MM.1S (cell line): ENCODE results near the gene JAGN1.

Source experiments
- DNase-seq: peaks from one replicate; pipeline ENCODE4 v3.0.0-alpha.2; 2015
- H2AFZ ChIP-seq: fragments of 300-600 bp; sonication (generic); 2 replicates; pipeline ENCODE4 v1.6.0; 2016; ENCODE audit warnings: antibody characterized with exemption, low read length
- H3F3A ChIP-seq: fragments of 300-600 bp; sonication (generic); 2 replicates; pipeline ENCODE4 v1.6.1; 2016; ENCODE audit warnings: mild to moderate bottlenecking, antibody characterized with exemption, low read length, moderate library complexity, mixed read lengths; ENCODE audit not compliant: insufficient read depth
- H3K27ac ChIP-seq: fragments of 300-600 bp; sonication (generic); 2 replicates; pipeline ENCODE4 v1.5.1; 2016; ENCODE audit warnings: mild to moderate bottlenecking, low read length
- H3K27me3 ChIP-seq: fragments of 300-600 bp; sonication (generic); replicated peaks from 2 replicates; pipeline ENCODE4 v1.6.0; 2016; ENCODE audit warnings: low read length; ENCODE audit not compliant: insufficient read depth
- H3K36me3 ChIP-seq: fragments of 300-600 bp; sonication (generic); replicated peaks from 2 replicates; pipeline ENCODE4 v1.6.1; 2016; ENCODE audit warnings: mild to moderate bottlenecking, low read length, mixed read lengths; ENCODE audit not compliant: insufficient read depth
- H3K4me1 ChIP-seq: fragments of 300-600 bp; sonication (generic); 2 replicates; pipeline ENCODE4 v1.6.1; 2016; ENCODE audit warnings: low read length, mixed read lengths
- H3K4me2 ChIP-seq: fragments of 300-600 bp; sonication (generic); 2 replicates; pipeline ENCODE4 v1.6.0; 2016; ENCODE audit warnings: low read depth, low read length
- H3K4me3 ChIP-seq: fragments of 300-600 bp; sonication (generic); 2 replicates; pipeline ENCODE4 v1.5.1; 2016; ENCODE audit warnings: low read length, mixed read lengths
- H3K79me2 ChIP-seq: fragments of 300-600 bp; sonication (generic); 2 replicates; pipeline ENCODE4 v1.6.1; 2016; ENCODE audit warnings: mixed run types, low read length, mixed read lengths
- H3K9ac ChIP-seq: fragments of 300-600 bp; sonication (generic); 2 replicates; pipeline ENCODE4 v1.6.1; 2016; ENCODE audit warnings: low read length, mixed read lengths
- H3K9me2 ChIP-seq: fragments of 300-600 bp; sonication (generic); replicated peaks from 2 replicates; pipeline ENCODE4 v1.6.1; 2016; ENCODE audit warnings: mild to moderate bottlenecking, low read length, mixed read lengths; ENCODE audit not compliant: insufficient read depth
- H3K9me3 ChIP-seq: fragments of 300-600 bp; sonication (generic); replicated peaks from 2 replicates; pipeline ENCODE4 v1.6.1; 2016; ENCODE audit warnings: mild to moderate bottlenecking, low read length, mixed read lengths; ENCODE audit not compliant: insufficient read depth
- H4K20me1 ChIP-seq: fragments of 300-600 bp; sonication (generic); 2 replicates; pipeline ENCODE4 v1.6.1; 2016; ENCODE audit warnings: mild to moderate bottlenecking, low read length, moderate library complexity, mixed read lengths; ENCODE audit not compliant: insufficient read depth
- EZH2 ChIP-seq: fragments of 300-600 bp; sonication (generic); optimal IDR thresholded peaks from 2 replicates; pipeline ENCODE3; 2017; ENCODE audit warnings: low read depth, mild to moderate bottlenecking, antibody characterized with exemption, low read length, mixed read lengths
- EZH2phosphoT487 ChIP-seq: fragments of 300-600 bp; sonication (generic); IDR thresholded peaks from 2 replicates; pipeline ENCODE4 v1.6.1; 2018; ENCODE audit warnings: antibody characterized with exemption, low read length
- TF ChIP-seq, protein P1 (sequence below): fragments of 300-600 bp; sonication (generic); IDR thresholded peaks from 2 replicates; pipeline ENCODE4 v1.5.1; 2016; ENCODE audit warnings: antibody characterized with exemption, low read length, mixed read lengths

The JAGN1 gene

DNA sequence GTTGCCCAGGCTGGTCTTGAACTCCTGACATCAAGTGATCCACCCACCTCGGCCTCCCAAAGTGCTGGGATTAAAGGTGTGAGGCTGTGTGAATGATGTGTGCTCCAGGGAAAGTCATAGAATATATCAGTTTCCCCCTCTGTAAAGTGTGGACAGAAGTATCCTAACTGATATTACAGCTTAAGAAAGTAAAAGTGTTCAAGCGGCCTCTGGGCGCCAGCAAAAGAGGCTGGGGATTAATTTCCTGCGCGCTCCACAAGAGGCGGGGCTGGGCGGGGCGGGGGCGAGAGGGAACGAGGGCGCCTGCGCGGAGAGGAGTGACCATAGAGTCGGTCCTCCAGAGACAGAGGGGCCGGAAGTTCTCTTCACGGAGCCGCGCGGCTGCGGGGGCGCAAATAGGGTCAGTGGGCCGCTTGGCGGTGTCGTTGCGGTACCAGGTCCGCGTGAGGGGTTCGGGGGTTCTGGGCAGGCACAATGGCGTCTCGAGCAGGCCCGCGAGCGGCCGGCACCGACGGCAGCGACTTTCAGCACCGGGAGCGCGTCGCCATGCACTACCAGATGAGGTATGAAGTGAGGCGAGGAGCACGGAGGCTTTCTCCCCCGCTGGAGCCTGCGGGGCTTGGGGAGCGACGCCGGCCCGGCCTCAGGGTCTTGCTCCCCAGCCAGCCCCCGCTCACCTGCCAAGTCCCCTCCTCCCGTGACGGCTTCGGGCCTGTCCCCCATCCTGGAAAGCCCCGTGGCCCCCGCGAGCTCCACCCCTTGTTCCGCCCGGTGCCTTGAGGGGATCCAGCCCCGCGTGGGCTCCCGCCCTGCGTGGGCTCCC is at the start of gene JAGN1:
JAGN1 (plus strand) TSS at position 362 of the 823 bp plus-strand sequence; CDS start at position 475, 113 bp downstream.
- peak within 1 kb of the TSS; percentile 86 for H3K4me2 ChIP-seq
- H3K9ac ChIP-seq = peak within 1 kb of the TSS; percentile 97
- peaks cover 5% of the 10 kb centered on the region; the same call in 1 of the 2 replicates for H3K4me1 ChIP-seq
- H3K27me3 ChIP-seq = no peaks in the 10 kb centered on the region; the same call in 1 of the 2 replicates
- H3K9me3 ChIP-seq = no peaks in the 10 kb centered on the region
- no peaks in the 10 kb centered on the region for H4K20me1 ChIP-seq
- 0 out of 2 replicates have a peak, but pooled peaks cover 2% of the 10 kb centered on the region for H3K36me3 ChIP-seq
- H2AFZ ChIP-seq = peak within 1 kb of the TSS; percentile 95
- TF ChIP-seq EZH2phosphoT487 = no peak
- TF ChIP-seq, protein P1, sequence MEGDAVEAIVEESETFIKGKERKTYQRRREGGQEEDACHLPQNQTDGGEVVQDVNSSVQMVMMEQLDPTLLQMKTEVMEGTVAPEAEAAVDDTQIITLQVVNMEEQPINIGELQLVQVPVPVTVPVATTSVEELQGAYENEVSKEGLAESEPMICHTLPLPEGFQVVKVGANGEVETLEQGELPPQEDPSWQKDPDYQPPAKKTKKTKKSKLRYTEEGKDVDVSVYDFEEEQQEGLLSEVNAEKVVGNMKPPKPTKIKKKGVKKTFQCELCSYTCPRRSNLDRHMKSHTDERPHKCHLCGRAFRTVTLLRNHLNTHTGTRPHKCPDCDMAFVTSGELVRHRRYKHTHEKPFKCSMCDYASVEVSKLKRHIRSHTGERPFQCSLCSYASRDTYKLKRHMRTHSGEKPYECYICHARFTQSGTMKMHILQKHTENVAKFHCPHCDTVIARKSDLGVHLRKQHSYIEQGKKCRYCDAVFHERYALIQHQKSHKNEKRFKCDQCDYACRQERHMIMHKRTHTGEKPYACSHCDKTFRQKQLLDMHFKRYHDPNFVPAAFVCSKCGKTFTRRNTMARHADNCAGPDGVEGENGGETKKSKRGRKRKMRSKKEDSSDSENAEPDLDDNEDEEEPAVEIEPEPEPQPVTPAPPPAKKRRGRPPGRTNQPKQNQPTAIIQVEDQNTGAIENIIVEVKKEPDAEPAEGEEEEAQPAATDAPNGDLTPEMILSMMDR = no peak
- no peak for TF ChIP-seq EZH2
- DNase-seq = peak; percentile 89
- peak within 1 kb of the TSS; percentile 56; the same call in 1 of the 2 replicates for H3K27ac ChIP-seq
- no peaks in the 10 kb centered on the region for H3K9me2 ChIP-seq
- peak within 1 kb of the TSS; percentile 97 for H3K4me3 ChIP-seq
- no peaks in the 10 kb centered on the region for H3F3A ChIP-seq
- peaks cover 30% of the 10 kb centered on the region for H3K79me2 ChIP-seq

DNA sequence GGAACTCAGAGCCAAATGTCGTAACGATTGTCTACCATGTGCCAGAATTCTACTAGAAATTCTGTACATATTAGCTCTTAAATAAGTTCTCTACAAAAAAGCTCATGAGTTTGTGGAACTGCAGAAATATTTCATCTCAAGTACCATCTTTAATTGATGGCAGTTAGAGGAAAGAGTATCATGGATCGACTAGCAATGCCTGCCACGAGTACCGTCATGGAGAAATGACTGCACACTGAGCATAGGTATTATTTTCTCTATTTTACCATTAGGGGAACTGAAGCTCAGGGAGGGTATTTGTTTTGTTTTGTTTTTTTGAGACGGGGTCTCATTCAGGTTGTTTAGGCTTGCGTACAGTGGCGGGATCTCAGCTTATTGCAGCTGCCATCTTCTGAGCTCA is 49.4 kb upstream of the JAGN1 start:
- no peak overlapping the region for H3K27ac ChIP-seq
- no peaks in the 10 kb centered on the region for H3K9me3 ChIP-seq
- H4K20me1 ChIP-seq = no peaks in the 10 kb centered on the region
- peaks cover 5% of the 10 kb centered on the region; the same call in 1 of the 2 replicates for H3F3A ChIP-seq
- peaks cover 4% of the 10 kb centered on the region; the same call in 1 of the 2 replicates for H3K4me1 ChIP-seq
- H3K27me3 ChIP-seq = no peaks in the 10 kb centered on the region
- no peak overlapping the region for H3K9ac ChIP-seq
- DNase-seq = no peak
- H3K9me2 ChIP-seq = no peaks in the 10 kb centered on the region
- no peak overlapping the region for H3K4me3 ChIP-seq
- no peak overlapping the region for H2AFZ ChIP-seq
- no peaks in the 10 kb centered on the region for H3K36me3 ChIP-seq
- H3K4me2 ChIP-seq = no peak overlapping the region
- 0 out of 2 replicates have a peak, but pooled peaks cover 13% of the 10 kb centered on the region for H3K79me2 ChIP-seq
- TF ChIP-seq EZH2 (no peak), EZH2phosphoT487 (no peak)
- TF ChIP-seq, protein P1 = no peak

DNA sequence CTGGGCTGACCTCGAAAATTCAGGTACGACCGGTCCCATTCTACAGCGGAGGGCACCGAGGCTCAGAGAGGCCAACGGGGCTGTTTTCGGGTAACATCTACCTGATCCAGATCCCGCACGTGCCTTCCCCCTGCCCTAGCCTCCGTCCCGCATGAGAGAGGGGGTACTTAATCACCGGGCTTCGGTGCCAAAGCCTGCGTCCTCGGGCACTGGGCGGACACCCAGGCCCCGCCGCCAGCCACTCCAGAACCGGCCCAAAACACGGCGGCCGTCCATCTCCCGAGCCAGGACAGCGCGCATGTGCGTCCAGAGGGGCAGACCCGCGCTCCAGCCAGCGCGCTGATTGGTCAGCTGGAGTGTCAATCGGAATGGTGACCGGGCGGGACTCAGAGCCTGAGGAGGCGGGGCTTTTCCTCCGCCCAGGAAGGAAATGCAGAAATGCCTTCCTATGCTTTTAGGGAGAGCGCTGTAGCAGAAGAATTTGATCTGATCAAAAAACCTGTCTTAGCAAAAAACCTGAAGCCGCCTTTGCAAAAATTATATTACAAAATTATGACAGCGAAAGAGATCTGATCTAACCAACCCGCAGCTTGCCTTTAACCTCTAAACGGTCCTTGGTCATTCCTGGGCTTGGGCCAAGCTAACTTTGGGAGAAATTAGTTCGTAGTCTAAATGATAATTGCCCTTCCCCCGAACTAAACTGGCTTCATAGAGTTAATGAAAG is 46.5 kb upstream of the JAGN1 start, which contains the start of gene RPUSD3:
RPUSD3 (minus strand) TSS at position 294 of the 724 bp plus-strand sequence; CDS start at position 276, 18 bp downstream.
- Histone ChIP-seq H3F3A (peaks cover 5% of the 10 kb centered on the region; the same call in 1 of the 2 replicates), H3K9me3 (no peaks in the 10 kb centered on the region), H3K4me3 (peak within 1 kb of the TSS; percentile 95), H3K9me2 (no peaks in the 10 kb centered on the region), H3K27me3 (no peaks in the 10 kb centered on the region), H3K79me2 (0 out of 2 replicates have a peak, but pooled peaks cover 13% of the 10 kb centered on the region), H3K4me2 (peak within 1 kb of the TSS; percentile 91), H3K36me3 (no peaks in the 10 kb centered on the region), H3K4me1 (peaks cover 4% of the 10 kb centered on the region; the same call in 1 of the 2 replicates), H3K9ac (peak within 1 kb of the TSS; percentile 67), H4K20me1 (no peaks in the 10 kb centered on the region), H2AFZ (peak within 1 kb of the TSS; percentile 99), H3K27ac (peak within 1 kb of the TSS; percentile 20; the same call in 1 of the 2 replicates)
- peak; percentile 94 for DNase-seq
- TF ChIP-seq EZH2 = no peak
